Endothelial cell of umbilical vein (primary cell): ENCODE results near the gene PRDM2. TPM values are rescaled to one million over a fixed set of nuclear protein-coding genes. Genes with fewer than 3 reads are reported as not detected.

Experiments used
- BruUV-seq: library from RNA; stranded (reverse); fragments of 400-500 nt; replicated peaks from 2 replicates; lab custom pipeline; 2021; lab: Mats Ljungman, UMichigan
- CTCF ChIA-PET: fragments of 300-600, 350-600 bp; sonication (Branson Sonifier 250); formaldehyde crosslinking; loops from one replicate; lab custom pipeline; 2021; ENCODE audit warnings: antibody characterized with exemption, inconsistent platforms; lab: Charles Lee
- POLR2A ChIA-PET: fragments of 300-600, 350-600 bp; sonication (Branson Sonifier 250); formaldehyde crosslinking; loops from one replicate; lab custom pipeline; 2021; ENCODE audit warnings: antibody characterized with exemption, inconsistent platforms; lab: Charles Lee
- DNase-seq: peaks from one replicate; pipeline ENCODE4 v3.0.0-alpha.2; 2011; ENCODE audit warnings: low read depth, low spot score
- FAIRE-seq: peaks from 2 replicates; lab custom pipeline; 2011; peaks lifted over from hg19 to GRCh38; lab: Jason Lieb, UNC
- H2AFZ ChIP-seq: 2 replicates; pipeline ENCODE4 v1.6.0; 2012; ENCODE audit warnings: low read depth, low read length, control low read depth, inconsistent platforms
- H3K27ac ChIP-seq: 2 replicates; pipeline ENCODE4 v1.5.1; 2011; ENCODE audit warnings: low read depth, mild to moderate bottlenecking, control low read depth, low read length, moderate library complexity; ENCODE audit not compliant: insufficient read depth
- H3K27me3 ChIP-seq, 2 experiments: 2 replicates each; pipeline versions ENCODE4 v1.6.0 to v1.6.1; 2011; ENCODE audit warnings: low read length in 2 of 2, mixed read lengths in 1 of 2; ENCODE audit not compliant: control insufficient read depth in 2 of 2, insufficient read depth in 2 of 2
- H3K36me3 ChIP-seq, 2 experiments: 2 replicates in 1 of 2; 3 replicates in 1 of 2; pipeline ENCODE4 v1.5.1; 2011; ENCODE audit warnings: low read length in 2 of 2, mild to moderate bottlenecking in 1 of 2, moderate library complexity in 1 of 2; ENCODE audit not compliant: control insufficient read depth in 2 of 2, insufficient read depth in 2 of 2; ENCODE audit errors: extremely low read depth in 1 of 2
- H3K4me1 ChIP-seq: 3 replicates; pipeline ENCODE4 v1.5.1; 2011; ENCODE audit warnings: mild to moderate bottlenecking, low read length; ENCODE audit not compliant: control insufficient read depth, insufficient read depth; ENCODE audit errors: extremely low read depth
- H3K4me2 ChIP-seq: 2 replicates; pipeline ENCODE4 v1.6.1; 2011; ENCODE audit warnings: low read length, control low read depth, mixed read lengths; ENCODE audit not compliant: insufficient read depth
- H3K4me3 ChIP-seq, 3 experiments: fragments of 200-600 bp in 1 of 3; sonication (generic), shearing (Covaris generic) in 1 of 3; replicated peaks in 1 of 3; 2 replicates each; pipeline ENCODE4 v1.5.1; 2011 to 2016; ENCODE audit warnings: control low read depth in 3 of 3, low read length in 3 of 3, mild to moderate bottlenecking in 2 of 3, inconsistent platforms in 1 of 3, low read depth in 1 of 3, moderate library complexity in 1 of 3; ENCODE audit not compliant: insufficient read depth in 1 of 3
- H3K79me2 ChIP-seq: 2 replicates; pipeline ENCODE4 v1.6.0; 2012; ENCODE audit warnings: low read length, inconsistent platforms; ENCODE audit not compliant: control insufficient read depth, insufficient read depth
- H3K9ac ChIP-seq: replicated peaks from 2 replicates; pipeline ENCODE3; 2011; ENCODE audit warnings: low read length, control low read depth; ENCODE audit not compliant: insufficient read depth; ENCODE audit errors: extremely low read depth
- H3K9me1 ChIP-seq: replicated peaks from 3 replicates; pipeline ENCODE4 v1.6.0; 2011; ENCODE audit warnings: mild to moderate bottlenecking, low read length; ENCODE audit not compliant: control insufficient read depth, insufficient read depth; ENCODE audit errors: extremely low read depth
- H3K9me3 ChIP-seq: replicated peaks from 2 replicates; pipeline ENCODE4 v1.5.1; 2012; ENCODE audit warnings: low read length, inconsistent platforms; ENCODE audit not compliant: control insufficient read depth, insufficient read depth
- H4K20me1 ChIP-seq: replicated peaks from 2 replicates; pipeline ENCODE3; 2011; ENCODE audit warnings: mild to moderate bottlenecking, low read length; ENCODE audit not compliant: control insufficient read depth, insufficient read depth; ENCODE audit errors: extremely low read depth
- EZH2 ChIP-seq: IDR thresholded peaks from 2 replicates; pipeline ENCODE4 v1.6.1; 2012; ENCODE audit warnings: borderline replicate concordance, low read depth, mild to moderate bottlenecking, moderate library complexity, low read length, inconsistent platforms; ENCODE audit not compliant: severe bottlenecking
- JUN ChIP-seq: IDR thresholded peaks from 2 replicates; pipeline ENCODE4 v1.6.1; 2011; ENCODE audit warnings: borderline replicate concordance, low read depth; ENCODE audit not compliant: insufficient read length, insufficient read depth
- MAX ChIP-seq: IDR thresholded peaks from 2 replicates; pipeline ENCODE4 v1.6.1; 2011; ENCODE audit not compliant: insufficient read depth, insufficient read length
- MYC ChIP-seq: IDR thresholded peaks from one replicate; pipeline ENCODE4 v1.6.1; 2011; ENCODE audit warnings: mild to moderate bottlenecking, low read depth, low read length
- POLR2A ChIP-seq: IDR thresholded peaks from 2 replicates; pipeline ENCODE4 v1.6.1; 2012; ENCODE audit warnings: low read depth, mild to moderate bottlenecking, control low read depth, low read length
- POLR2AphosphoS5 ChIP-seq: IDR thresholded peaks from 2 replicates; pipeline ENCODE4 v1.6.1; 2012; ENCODE audit warnings: low read depth, mild to moderate bottlenecking, control low read depth, low read length, moderate library complexity; ENCODE audit not compliant: insufficient read depth
- dilution Hi-C: fragments of 300-500 bp; cut with MboI; formaldehyde crosslinking; loops from one replicate; pipeline ENCODE4 v1.15.0; 2019; ENCODE audit warnings: low sequenced_read_pairs; ENCODE audit not compliant: extremely low pct_ligation_motif_present
- intact Hi-C: fragments of 100-400 bp; cut with micrococcal nuclease; formaldehyde crosslinking; loops from one replicate; pipeline ENCODE4 v1.10.0; 2022
- polyA plus RNA-seq, 4 experiments: library from polyadenylated mRNA; depleted of rRNA in 3 of 4; stranded (reverse) in 3 of 4; unstranded in 1 of 4; fragments of >200 nt; gene quantifications; 2 replicates each; pipeline versions ENCODE4 v1.2.1 to v1.2.3, GENCODE V29; 2011 to 2012; ENCODE audit warnings: missing spikeins in 1 of 4
- total RNA-seq: library from RNA; stranded (reverse); gene quantifications from 2 replicates; pipeline ENCODE4 v1.2.3, GENCODE V29; 2021
- TF ChIP-seq, protein P1 (sequence below), 2 donors: IDR thresholded peaks; 1 replicate in 1 of 2; 2 replicates in 1 of 2; pipeline ENCODE4 v1.5.1; 2011; ENCODE audit warnings: low read length in 2 of 2, mild to moderate bottlenecking in 2 of 2, moderate library complexity in 2 of 2, control low read depth in 1 of 2, inconsistent platforms in 1 of 2, low read depth in 1 of 2; ENCODE audit not compliant: insufficient read depth in 1 of 2; ENCODE audit errors: extremely low read depth in 1 of 2

The PRDM2 gene
- total and polyA plus RNA-seq, 2 donors (not counting 3 experiments of a cell fraction or from before 2014, with no cell fraction given), result 11.3 to 35.7 TPM

DNA sequence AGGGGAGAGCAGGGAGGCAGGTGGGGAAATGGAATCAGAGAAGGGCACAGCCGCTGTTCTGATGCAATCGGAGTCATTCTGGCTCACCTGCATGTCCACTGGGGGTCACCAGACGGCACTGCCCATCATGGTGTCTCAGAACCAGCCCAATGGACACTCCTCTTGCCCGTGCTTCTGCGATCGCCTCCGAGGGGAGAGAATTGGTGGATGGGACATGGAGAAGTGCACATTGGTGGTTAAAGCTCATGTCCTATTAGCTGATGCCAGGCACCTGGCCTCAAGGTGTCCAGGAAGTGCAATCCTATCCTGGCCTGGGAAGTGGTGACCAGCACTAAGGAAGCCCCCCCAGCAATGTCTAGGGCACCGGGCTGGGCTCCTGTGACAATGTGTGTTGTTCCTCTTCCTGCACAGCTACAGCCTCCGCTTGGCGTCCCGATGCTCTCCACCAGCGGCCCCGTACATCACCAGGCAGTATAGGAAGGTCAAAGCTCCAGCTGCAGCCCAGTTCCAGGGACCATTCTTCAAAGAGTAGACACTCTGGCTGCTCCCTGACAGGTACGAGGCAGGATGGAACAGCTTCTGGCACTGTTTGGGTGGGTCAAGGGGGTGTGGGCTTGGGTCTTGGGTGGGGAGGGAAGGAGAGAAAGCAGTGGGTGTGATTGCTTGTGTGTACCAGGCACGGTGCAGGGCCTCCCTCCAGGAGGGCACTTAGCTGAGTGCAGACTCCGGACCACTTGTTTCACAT is 116.2 kb downstream of the PRDM2 start:
- Histone ChIP-seq H3K79me2 (no peaks in the 10 kb centered on the region), H3K4me3 (no peak overlapping the region), H3K27me3 (no peaks in the 10 kb centered on the region), H4K20me1 (no peaks in the 10 kb centered on the region), H3K9ac (no peak overlapping the region), H3K4me2 (no peak overlapping the region), H3K27ac (no peak overlapping the region), H3K9me1 (no peaks in the 10 kb centered on the region), H3K36me3 (no peaks in the 10 kb centered on the region), H3K4me1 (no peaks in the 10 kb centered on the region), H3K9me3 (no peaks in the 10 kb centered on the region), H2AFZ (no peak overlapping the region)
- no TSS peak for BruUV-seq
- FAIRE-seq (no peak), DNase-seq (no peak)
- dilution Hi-C loops, result no loop called here
- intact Hi-C loops, result no loop called here
- CTCF ChIA-PET, result interaction anchor here (1.0 kb wide), 1 partner anchor 17 kb away, joined by 3 read pairs; no protein-coding TSS in a partner anchor
- TF ChIP-seq MYC (no peak), JUN (no peak), POLR2AphosphoS5 (no peak), POLR2A (no peak), EZH2 (no peak), MAX (no peak)
- TF ChIP-seq, protein P1, sequence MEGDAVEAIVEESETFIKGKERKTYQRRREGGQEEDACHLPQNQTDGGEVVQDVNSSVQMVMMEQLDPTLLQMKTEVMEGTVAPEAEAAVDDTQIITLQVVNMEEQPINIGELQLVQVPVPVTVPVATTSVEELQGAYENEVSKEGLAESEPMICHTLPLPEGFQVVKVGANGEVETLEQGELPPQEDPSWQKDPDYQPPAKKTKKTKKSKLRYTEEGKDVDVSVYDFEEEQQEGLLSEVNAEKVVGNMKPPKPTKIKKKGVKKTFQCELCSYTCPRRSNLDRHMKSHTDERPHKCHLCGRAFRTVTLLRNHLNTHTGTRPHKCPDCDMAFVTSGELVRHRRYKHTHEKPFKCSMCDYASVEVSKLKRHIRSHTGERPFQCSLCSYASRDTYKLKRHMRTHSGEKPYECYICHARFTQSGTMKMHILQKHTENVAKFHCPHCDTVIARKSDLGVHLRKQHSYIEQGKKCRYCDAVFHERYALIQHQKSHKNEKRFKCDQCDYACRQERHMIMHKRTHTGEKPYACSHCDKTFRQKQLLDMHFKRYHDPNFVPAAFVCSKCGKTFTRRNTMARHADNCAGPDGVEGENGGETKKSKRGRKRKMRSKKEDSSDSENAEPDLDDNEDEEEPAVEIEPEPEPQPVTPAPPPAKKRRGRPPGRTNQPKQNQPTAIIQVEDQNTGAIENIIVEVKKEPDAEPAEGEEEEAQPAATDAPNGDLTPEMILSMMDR (IDR thresholded peaks at IDR 0.05; ENCODE audit: extremely low read depth in 1 of 2, insufficient read depth in 1 of 2, low read depth in 1 of 2, low read length in 2 of 2), result no peak
- POLR2A ChIA-PET, result no interaction called here
